H1 (cell line): Measurements from ENCODE around the gene PLEKHG4. TPM values are rescaled to one million over a fixed set of nuclear protein-coding genes. Genes with fewer than 3 reads are reported as not detected.

ENCODE experiments used
- CTCF ChIA-PET: fragments of 300-600 bp; sonication (Branson Sonifier 250); formaldehyde crosslinking; loops from one replicate; lab custom pipeline; 2021; ENCODE audit not compliant: partially characterized antibody; lab: Charles Lee
- POLR2A ChIA-PET: fragments of 300-600 bp; sonication (Branson Sonifier 250); formaldehyde crosslinking; loops from one replicate; lab custom pipeline; 2021; ENCODE audit warnings: inconsistent platforms; ENCODE audit not compliant: partially characterized antibody; lab: Charles Lee
- DNase-seq, 2 experiments: peaks; one replicate each; pipeline versions ENCODE4 v3.0.0 to v3.0.0-alpha.2; 2010 to 2022; ENCODE audit warnings: low spot score in 2 of 2, low read depth in 1 of 2, mixed read lengths in 1 of 2
- FAIRE-seq: peaks from 2 replicates; lab custom pipeline; 2011; peaks lifted over from hg19 to GRCh38; lab: Jason Lieb, UNC
- H2AFZ ChIP-seq: 2 replicates; pipeline ENCODE4 v1.8.1; 2012; ENCODE audit warnings: low read length, inconsistent platforms
- H2AK5ac ChIP-seq: 2 replicates; pipeline ENCODE4 v1.6.1; 2013; ENCODE audit warnings: low read depth, low read length
- H2BK120ac ChIP-seq: replicated peaks from 2 replicates; pipeline ENCODE3; 2013; ENCODE audit warnings: low read depth, low read length, inconsistent platforms
- H2BK12ac ChIP-seq: 2 replicates; pipeline ENCODE4 v1.6.1; 2013; ENCODE audit warnings: low read depth, low read length
- H2BK15ac ChIP-seq: 2 replicates; pipeline ENCODE4 v1.6.1; 2013; ENCODE audit warnings: low read length
- H2BK20ac ChIP-seq: 2 replicates; pipeline ENCODE4 v1.6.1; 2013; ENCODE audit warnings: low read length
- H2BK5ac ChIP-seq: 2 replicates; pipeline ENCODE4 v1.6.1; 2013; ENCODE audit warnings: low read depth, low read length
- H3K14ac ChIP-seq: 2 replicates; pipeline ENCODE4 v1.6.1; 2013; ENCODE audit warnings: inconsistent platforms; ENCODE audit not compliant: insufficient read length
- H3K18ac ChIP-seq: 2 replicates; pipeline ENCODE4 v1.6.1; 2013; ENCODE audit warnings: low read length; ENCODE audit errors: extremely low read depth
- H3K23ac ChIP-seq: 2 replicates; pipeline ENCODE4 v1.6.1; 2013; ENCODE audit warnings: inconsistent platforms; ENCODE audit not compliant: insufficient read length
- H3K23me2 ChIP-seq: 2 replicates; pipeline ENCODE4 v1.6.1; 2013; ENCODE audit warnings: low read depth, low read length
- H3K27ac ChIP-seq: 2 replicates; pipeline ENCODE4 v1.6.1; 2011; ENCODE audit warnings: low read depth, low read length, inconsistent platforms
- H3K27me3 ChIP-seq, 4 experiments: replicated peaks in 1 of 4; 1 replicate in 1 of 4; 2 replicates in 3 of 4; pipeline versions ENCODE4 v1.6.1 to v1.8.1; 2011 to 2013; ENCODE audit warnings: low read length in 3 of 4, mild to moderate bottlenecking in 3 of 4, inconsistent platforms in 2 of 4, mixed read lengths in 2 of 4, moderate library complexity in 1 of 4; ENCODE audit not compliant: control insufficient read depth in 3 of 4, insufficient read depth in 3 of 4; ENCODE audit errors: extremely low read depth in 1 of 4
- H3K36me3 ChIP-seq, 4 experiments: 2 replicates each; pipeline versions ENCODE4 v1.6.1 to v1.8.1; 2011 to 2013; ENCODE audit warnings: mild to moderate bottlenecking in 4 of 4, low read length in 3 of 4, moderate library complexity in 2 of 4, control low read depth in 1 of 4, inconsistent platforms in 1 of 4; ENCODE audit not compliant: insufficient read depth in 4 of 4, control insufficient read depth in 2 of 4
- H3K4ac ChIP-seq: replicated peaks from 2 replicates; pipeline ENCODE3; 2013; ENCODE audit warnings: low read length, low read depth, mixed read lengths, inconsistent platforms; ENCODE audit not compliant: insufficient read length
- H3K4me1 ChIP-seq, 4 experiments: replicated peaks in 1 of 4; 1 replicate in 1 of 4; 2 replicates in 3 of 4; pipeline versions ENCODE4 v1.6.1 to v1.8.1; 2011 to 2013; ENCODE audit warnings: low read length in 3 of 4, inconsistent platforms in 2 of 4, mixed read lengths in 1 of 4; ENCODE audit not compliant: insufficient read depth in 4 of 4, control insufficient read depth in 3 of 4
- H3K4me2 ChIP-seq, 2 experiments: 2 replicates each; pipeline versions ENCODE4 v1.6.1 to v1.8.1; 2011 to 2013; ENCODE audit warnings: low read depth in 2 of 2, low read length in 2 of 2, control low read depth in 1 of 2, inconsistent platforms in 1 of 2, mild to moderate bottlenecking in 1 of 2; ENCODE audit not compliant: insufficient read depth in 1 of 2
- H3K4me3 ChIP-seq, 4 experiments: fragments of 200-600, 300-600 bp in 1 of 4; sonication (generic), shearing (Covaris generic), sonication (Bioruptor Twin) in 1 of 4; 2 replicates each; pipeline versions ENCODE4 v1.5.1 to v1.8.1; 2011 to 2016; ENCODE audit warnings: low read length in 4 of 4, low read depth in 3 of 4, control low read depth in 2 of 4, inconsistent platforms in 2 of 4, mild to moderate bottlenecking in 2 of 4, mixed read lengths in 1 of 4, moderate library complexity in 1 of 4; ENCODE audit not compliant: insufficient read depth in 2 of 4; ENCODE audit errors: extremely low read depth in 1 of 4
- H3K56ac ChIP-seq: replicated peaks from 2 replicates; pipeline ENCODE3; 2013; ENCODE audit warnings: low read depth, mild to moderate bottlenecking, mixed read lengths, low read length, inconsistent platforms; ENCODE audit not compliant: insufficient read length
- H3K79me1 ChIP-seq: 2 replicates; pipeline ENCODE4 v1.6.1; 2013; ENCODE audit warnings: low read depth, low read length, control low read depth
- H3K79me2 ChIP-seq, 2 experiments: 2 replicates each; pipeline versions ENCODE4 v1.6.1 to v1.8.1; 2012 to 2013; ENCODE audit warnings: low read length in 2 of 2, mild to moderate bottlenecking in 2 of 2, inconsistent platforms in 1 of 2; ENCODE audit not compliant: insufficient read depth in 2 of 2, control insufficient read depth in 1 of 2
- H3K9ac ChIP-seq, 4 experiments: replicated peaks in 1 of 4; 1 replicate in 1 of 4; 2 replicates in 3 of 4; pipeline versions ENCODE4 v1.6.1 to v1.8.1; 2011 to 2013; ENCODE audit warnings: low read depth in 3 of 4, low read length in 3 of 4, control low read depth in 2 of 4, mild to moderate bottlenecking in 2 of 4, moderate library complexity in 2 of 4, inconsistent platforms in 1 of 4; ENCODE audit errors: extremely low read depth in 1 of 4
- H3K9me3 ChIP-seq, 2 experiments: 2 replicates each; pipeline versions ENCODE4 v1.6.1 to v1.8.1; 2012 to 2013; ENCODE audit warnings: mild to moderate bottlenecking in 2 of 2, moderate library complexity in 2 of 2, control low read depth in 1 of 2, inconsistent platforms in 1 of 2, low read depth in 1 of 2, low read length in 1 of 2, mixed read lengths in 1 of 2; ENCODE audit not compliant: insufficient read depth in 2 of 2
- H4K20me1 ChIP-seq, 2 experiments: replicated peaks in 1 of 2; 2 replicates each; pipeline versions ENCODE3 to v1.8.1; 2011 to 2013; ENCODE audit warnings: inconsistent platforms in 2 of 2, low read length in 2 of 2, mild to moderate bottlenecking in 1 of 2; ENCODE audit not compliant: insufficient read depth in 2 of 2, control insufficient read depth in 1 of 2
- H4K5ac ChIP-seq: 2 replicates; pipeline ENCODE4 v1.6.1; 2013; ENCODE audit warnings: low read length, low read depth, mixed read lengths, inconsistent platforms; ENCODE audit not compliant: insufficient read length
- H4K8ac ChIP-seq: 2 replicates; pipeline ENCODE4 v1.8.0; 2013; ENCODE audit warnings: mild to moderate bottlenecking, moderate library complexity, low read length, inconsistent platforms; ENCODE audit not compliant: insufficient read depth; ENCODE audit errors: extremely low read depth
- H4K91ac ChIP-seq: replicated peaks from 2 replicates; pipeline ENCODE3; 2013; ENCODE audit warnings: low read length, mixed read lengths, inconsistent platforms; ENCODE audit not compliant: insufficient read length
- ASH2L ChIP-seq: fragments of 200-600, 300-600 bp; sonication (generic); IDR thresholded peaks from one replicate; pipeline ENCODE4 v1.7.1; 2017; ENCODE audit warnings: low read length
- ATF3 ChIP-seq: IDR thresholded peaks from 2 replicates; pipeline ENCODE4 v1.6.1; 2011; ENCODE audit warnings: low read depth, mild to moderate bottlenecking, low read length; ENCODE audit not compliant: insufficient read depth
- CTBP2 ChIP-seq: IDR thresholded peaks from 2 replicates; pipeline ENCODE4 v1.7.0; 2011; ENCODE audit warnings: borderline replicate concordance, mild to moderate bottlenecking, moderate library complexity, mixed read lengths, low read length; ENCODE audit not compliant: insufficient read depth, insufficient read length
- E2F6 ChIP-seq: IDR thresholded peaks from 2 replicates; pipeline ENCODE4 v1.6.1; 2012; ENCODE audit warnings: inconsistent platforms
- GTF2F1 ChIP-seq: IDR thresholded peaks from 2 replicates; pipeline ENCODE4 v1.6.1; 2012; ENCODE audit warnings: low read depth, low read length, improper control_type of control experiment, borderline replicate concordance
- JUND ChIP-seq: IDR thresholded peaks from 2 replicates; pipeline ENCODE4 v1.6.1; 2011; ENCODE audit warnings: mild to moderate bottlenecking, improper control_type of control experiment, low read length
- KDM1A ChIP-seq: fragments of 200-600, 300-600 bp; sonication (generic); IDR thresholded peaks from 2 replicates; pipeline ENCODE4 v1.7.1; 2016; ENCODE audit warnings: mild to moderate bottlenecking, low read length, borderline replicate concordance
- NRF1 ChIP-seq: IDR thresholded peaks from 2 replicates; pipeline ENCODE4 v1.6.1; 2011; ENCODE audit warnings: mild to moderate bottlenecking, low read depth, low read length, improper control_type of control experiment
- RXRA ChIP-seq: IDR thresholded peaks from 2 replicates; pipeline ENCODE4 v1.6.1; 2011; ENCODE audit warnings: low read depth, mild to moderate bottlenecking, low read length, moderate library complexity; ENCODE audit not compliant: insufficient read depth
- SP4 ChIP-seq: IDR thresholded peaks from 2 replicates; pipeline ENCODE4 v1.6.1; 2012; ENCODE audit warnings: low read length, inconsistent platforms
- TAF7 ChIP-seq: optimal IDR thresholded peaks from 2 replicates; pipeline ENCODE3; 2011; ENCODE audit warnings: low read depth, mild to moderate bottlenecking, inconsistent platforms, low read length, moderate library complexity, borderline replicate concordance
- USF2 ChIP-seq: IDR thresholded peaks from 2 replicates; pipeline ENCODE4 v1.6.1; 2011; ENCODE audit warnings: low read length, improper control_type of control experiment
- whole genome bisulfite sequencing, 2 experiments: shearing (Covaris generic) in 1 of 2; methylation state at CpG; one replicate each; pipeline versions ENCODE4 v1.1.6 to v1.1.7; 2013 to 2015; ENCODE audit warnings: low lambda C conversion rate in 2 of 2, mixed read lengths in 2 of 2, inconsistent platforms in 1 of 2, low coverage in 1 of 2, missing lambda C conversion rate in 1 of 2; ENCODE audit not compliant: insufficient replicate concordance in 2 of 2, insufficient coverage in 1 of 2, insufficient read length in 1 of 2; ENCODE audit errors: extremely low coverage in 1 of 2, missing lambda C conversion rate in 1 of 2; 5-methylcytosine and 5-hydroxymethylcytosine counted together
- polyA plus RNA-seq, 7 experiments: library from polyadenylated mRNA; depleted of rRNA in 3 of 7; stranded (reverse) in 5 of 7; unstranded in 2 of 7; fragments of >200 nt in 5 of 7; fragments of 200-250 nt in 2 of 7; gene quantifications; 1 replicate in 5 of 7; 2 replicates in 1 of 7; 4 replicates in 1 of 7; pipeline versions ENCODE4 v1.2.1 to v1.2.3, GENCODE V29; 2011 to 2013; ENCODE audit warnings: missing spikeins in 2 of 7, mixed read lengths in 2 of 7
- total RNA-seq: library from RNA; stranded (reverse); fragmentation: NEBNext Ultra II Directional; extraction: Animal tissue kit (Norgen Biotek cat#: 25700); gene quantifications from 2 replicates; pipeline ENCODE4 v1.2.1, GENCODE V29; 2021

Gene PLEKHG4
- total and polyA plus RNA-seq, 2 of the 8 experiments (the other 6 are each of a cell fraction or from before 2014, with no cell fraction given), result 7.7 to 11.1 TPM

GRCh38 chr16:67304020-67304419 lies 24.7 kb downstream of the PLEKHG4 start:
- H2BK20ac ChIP-seq, result no peak overlapping the region
- H3K18ac ChIP-seq, result no peak overlapping the region
- POLR2A ChIA-PET, result interaction anchor here (0.7 kb wide), 1 partner anchor 75 kb away, joined by 4 read pairs; no protein-coding TSS in a partner anchor
- no peaks in the 10 kb centered on the region for H3K4me1 ChIP-seq
- no peak overlapping the region for H3K4ac ChIP-seq
- H4K91ac ChIP-seq, result no peak overlapping the region
- no peak overlapping the region for H3K56ac ChIP-seq
- peaks cover 0 to 2% (median 0%) of the 10 kb centered on the region in 4 experiments; a peak in 1 of 7 replicates for H3K27me3 ChIP-seq
- no peak overlapping the region for H3K4me3 ChIP-seq
- H3K79me2 ChIP-seq, result no peaks in the 10 kb centered on the region
- H2BK5ac ChIP-seq, result no peak overlapping the region
- H3K36me3 ChIP-seq, result no peaks in the 10 kb centered on the region
- H3K14ac ChIP-seq, result no peak overlapping the region
- WGBS, 2 experiments, result 81% methylated on average over 1 of the region's 1 CpG; no CpG with 5 or more reads in 1 of the 2 experiments
- FAIRE-seq (no peak), DNase-seq (no peak)
- no peak overlapping the region for H3K23ac ChIP-seq
- H2BK120ac ChIP-seq, result no peak overlapping the region
- no peak overlapping the region for H3K27ac ChIP-seq
- H2BK15ac ChIP-seq, result no peak overlapping the region
- no peak overlapping the region for H4K8ac ChIP-seq
- H3K79me1 ChIP-seq, result no peaks in the 10 kb centered on the region
- no peaks in the 10 kb centered on the region for H4K20me1 ChIP-seq
- no peaks in the 10 kb centered on the region; a peak in 1 of 4 replicates for H3K9me3 ChIP-seq
- H2BK12ac ChIP-seq, result no peak overlapping the region
- no peak overlapping the region for H3K9ac ChIP-seq
- no peak overlapping the region for H2AK5ac ChIP-seq
- no peak overlapping the region for H4K5ac ChIP-seq
- CTCF ChIA-PET, result interaction anchor here (1.4 kb wide), 1 partner anchor 15 kb away, joined by 3 read pairs; no protein-coding TSS in a partner anchor
- H3K4me2 ChIP-seq, result no peak overlapping the region
- H2AFZ ChIP-seq, result no peak overlapping the region
- H3K23me2 ChIP-seq, result no peaks in the 10 kb centered on the region; the same call in 1 of the 2 replicates
- TF ChIP-seq GTF2F1, result no peak
- no peak for TF ChIP-seq TAF7
- no peak for TF ChIP-seq NRF1
- TF ChIP-seq ATF3, result no peak
- TF ChIP-seq USF2, result no peak
- TF ChIP-seq RXRA, result no peak
- no peak for TF ChIP-seq JUND
- TF ChIP-seq CTBP2, result no peak
- TF ChIP-seq E2F6, result no peak
- no peak for TF ChIP-seq ASH2L
- no peak for TF ChIP-seq KDM1A
- no peak for TF ChIP-seq SP4
